H9 (cell line): ENCODE results near the gene LHFPL5. TPM values are rescaled to one million over a fixed set of nuclear protein-coding genes. Genes with fewer than 3 reads are reported as not detected.

Experiments used
- DNase-seq: peaks from one replicate; pipeline ENCODE4 v3.0.0-alpha.2; 2017
- H2AFZ ChIP-seq: one replicate; pipeline ENCODE4 v1.6.1; 2013; ENCODE audit warnings: mild to moderate bottlenecking, low read length, control low read depth, moderate library complexity
- H2AK5ac ChIP-seq: 2 replicates; pipeline ENCODE4 v1.6.1; 2013; ENCODE audit warnings: low read length, control low read depth, mixed read lengths; ENCODE audit not compliant: insufficient read length
- H2BK120ac ChIP-seq: one replicate; pipeline ENCODE4 v1.6.1; 2013; ENCODE audit warnings: low read depth, mild to moderate bottlenecking, low read length, control low read depth, inconsistent platforms; ENCODE audit not compliant: poor library complexity, severe bottlenecking
- H2BK12ac ChIP-seq: 2 replicates; pipeline ENCODE4 v1.6.1; 2013; ENCODE audit warnings: low read length, control low read depth, mixed read lengths, low read depth; ENCODE audit not compliant: insufficient read length
- H2BK15ac ChIP-seq: 2 replicates; pipeline ENCODE4 v1.6.1; 2013; ENCODE audit warnings: low read depth, low read length, control low read depth
- H2BK20ac ChIP-seq: one replicate; pipeline ENCODE4 v1.6.1; 2013; ENCODE audit warnings: low read depth, mild to moderate bottlenecking, low read length, control low read depth, inconsistent platforms; ENCODE audit not compliant: poor library complexity, severe bottlenecking
- H2BK5ac ChIP-seq: 2 replicates; pipeline ENCODE4 v1.6.1; 2013; ENCODE audit warnings: low read length, control low read depth, mixed read lengths; ENCODE audit not compliant: insufficient read length
- H3K14ac ChIP-seq: 2 replicates; pipeline ENCODE4 v1.6.1; 2013; ENCODE audit warnings: low read length, control low read depth; ENCODE audit not compliant: insufficient read depth
- H3K18ac ChIP-seq: 2 replicates; pipeline ENCODE4 v1.6.1; 2013; ENCODE audit warnings: low read depth, mild to moderate bottlenecking, mixed read lengths, low read length, control low read depth; ENCODE audit not compliant: insufficient read length
- H3K23ac ChIP-seq: 2 replicates; pipeline ENCODE4 v1.6.1; 2013; ENCODE audit warnings: low read length, control low read depth, mixed read lengths, low read depth; ENCODE audit not compliant: insufficient read length
- H3K23me2 ChIP-seq: 2 replicates; pipeline ENCODE4 v1.6.1; 2013; ENCODE audit warnings: low read depth, mild to moderate bottlenecking, mixed read lengths, low read length, control low read depth; ENCODE audit not compliant: insufficient read length, poor library complexity, severe bottlenecking
- H3K27ac ChIP-seq: 2 replicates; pipeline ENCODE4 v1.5.1; 2013; ENCODE audit warnings: low read length, control low read depth, mixed read lengths, low read depth; ENCODE audit not compliant: insufficient read length
- H3K27me3 ChIP-seq: 2 replicates; pipeline ENCODE4 v1.6.1; 2013; ENCODE audit warnings: low read length, control low read depth, inconsistent platforms; ENCODE audit not compliant: insufficient read depth
- H3K4ac ChIP-seq: 2 replicates; pipeline ENCODE4 v1.6.1; 2013; ENCODE audit warnings: low read depth, mild to moderate bottlenecking, control low read depth, inconsistent platforms, low read length, moderate library complexity
- H3K4me1 ChIP-seq: 2 replicates; pipeline ENCODE4 v1.6.1; 2013; ENCODE audit warnings: low read length, control low read depth, inconsistent platforms; ENCODE audit not compliant: insufficient read depth
- H3K4me2 ChIP-seq: 2 replicates; pipeline ENCODE4 v1.6.1; 2013; ENCODE audit warnings: low read length, control low read depth, mixed read lengths; ENCODE audit not compliant: insufficient read length, insufficient read depth
- H3K56ac ChIP-seq: 2 replicates; pipeline ENCODE4 v1.6.1; 2013; ENCODE audit warnings: low read depth, mild to moderate bottlenecking, mixed read lengths, low read length, control low read depth; ENCODE audit not compliant: insufficient read length
- H3K79me1 ChIP-seq: 2 replicates; pipeline ENCODE4 v1.6.1; 2013; ENCODE audit warnings: low read depth, mild to moderate bottlenecking, moderate library complexity, low read length, control low read depth, inconsistent platforms; ENCODE audit not compliant: insufficient read depth, poor library complexity, severe bottlenecking
- H3K79me2 ChIP-seq: 2 replicates; pipeline ENCODE4 v1.6.1; 2013; ENCODE audit warnings: low read length, control low read depth, inconsistent platforms; ENCODE audit not compliant: insufficient read depth
- H3K9ac ChIP-seq: 2 replicates; pipeline ENCODE4 v1.6.1; 2013; ENCODE audit warnings: low read length, control low read depth, mixed read lengths; ENCODE audit not compliant: insufficient read length; ENCODE audit errors: extremely low read depth
- H3K9me3 ChIP-seq: one replicate; pipeline ENCODE4 v1.6.1; 2013; ENCODE audit warnings: low read depth, low read length, inconsistent platforms; ENCODE audit not compliant: control insufficient read depth
- H3T11ph ChIP-seq: one replicate; pipeline ENCODE4 v1.6.1; 2013; ENCODE audit warnings: mild to moderate bottlenecking, low read length, control low read depth, inconsistent platforms
- H4K20me1 ChIP-seq: one replicate; pipeline ENCODE4 v1.6.1; 2013; ENCODE audit not compliant: control insufficient read depth, insufficient read length, insufficient read depth
- H4K5ac ChIP-seq: 2 replicates; pipeline ENCODE4 v1.6.1; 2013; ENCODE audit warnings: low read depth, mild to moderate bottlenecking, mixed read lengths, low read length, control low read depth; ENCODE audit not compliant: insufficient read length
- H4K8ac ChIP-seq: replicated peaks from 2 replicates; pipeline ENCODE4 v1.6.1; 2013; ENCODE audit warnings: low read length, control low read depth, mixed read lengths, low read depth; ENCODE audit not compliant: insufficient read length
- H4K91ac ChIP-seq: 2 replicates; pipeline ENCODE4 v1.6.1; 2013; ENCODE audit warnings: low read depth, mild to moderate bottlenecking, moderate library complexity, mixed read lengths, low read length, control low read depth; ENCODE audit not compliant: insufficient read length
- H3K27ac Mint-ChIP-seq, 3 experiments: 2 replicates in 2 of 3; 3 replicates in 1 of 3; pipeline ENCODE4 v1.8.0; 2020 to 2021; ENCODE audit warnings: mixed read lengths in 3 of 3, mild to moderate bottlenecking in 1 of 3, moderate library complexity in 1 of 3
- H3K27me3 Mint-ChIP-seq: 2 replicates; pipeline ENCODE4 v1.8.0; 2021; ENCODE audit warnings: low read depth, mild to moderate bottlenecking, moderate library complexity, mixed read lengths
- H3K36me3 Mint-ChIP-seq, 3 experiments: 2 replicates in 2 of 3; 3 replicates in 1 of 3; pipeline ENCODE4 v1.8.0; 2020 to 2021; ENCODE audit warnings: low read depth in 3 of 3, mixed read lengths in 3 of 3; ENCODE audit not compliant: insufficient read depth in 1 of 3
- H3K4me1 Mint-ChIP-seq, 2 experiments: 2 replicates each; pipeline ENCODE4 v1.8.0; 2020; ENCODE audit warnings: mixed read lengths in 2 of 2
- H3K4me3 Mint-ChIP-seq, 2 experiments: 2 replicates in 1 of 2; 3 replicates in 1 of 2; pipeline ENCODE4 v1.8.0; 2020 to 2021; ENCODE audit warnings: mild to moderate bottlenecking in 2 of 2, mixed read lengths in 2 of 2, moderate library complexity in 1 of 2
- H3K9me3 Mint-ChIP-seq, 2 experiments: 2 replicates in 1 of 2; 3 replicates in 1 of 2; pipeline ENCODE4 v1.8.0; 2020; ENCODE audit warnings: mild to moderate bottlenecking in 2 of 2, mixed read lengths in 2 of 2, moderate library complexity in 1 of 2
- CTCF ChIP-seq: fragments of 200-600 bp; sonication (generic); conservative IDR thresholded peaks from 3 replicates; pipeline ENCODE4 v1.8.0; 2021; ENCODE audit warnings: antibody characterized with exemption, mild to moderate bottlenecking
- WGBS: extraction: QIAGEN DNeasy Blood & Tissue Kit; methylation state at CpG from one replicate; pipeline ENCODE4 v1.1.7; 2013; ENCODE audit warnings: missing lambda C conversion rate, low lambda C conversion rate, mixed read lengths; ENCODE audit not compliant: insufficient read length; ENCODE audit errors: extremely low coverage; 5-methylcytosine and 5-hydroxymethylcytosine counted together
- total RNA-seq: library from RNA; stranded (reverse); gene quantifications from 2 replicates; pipeline ENCODE4 v1.2.1, GENCODE V29; 2021

LHFPL5 gene
- total RNA-seq, 1 experiment from 2014 or later: not detected

DNA sequence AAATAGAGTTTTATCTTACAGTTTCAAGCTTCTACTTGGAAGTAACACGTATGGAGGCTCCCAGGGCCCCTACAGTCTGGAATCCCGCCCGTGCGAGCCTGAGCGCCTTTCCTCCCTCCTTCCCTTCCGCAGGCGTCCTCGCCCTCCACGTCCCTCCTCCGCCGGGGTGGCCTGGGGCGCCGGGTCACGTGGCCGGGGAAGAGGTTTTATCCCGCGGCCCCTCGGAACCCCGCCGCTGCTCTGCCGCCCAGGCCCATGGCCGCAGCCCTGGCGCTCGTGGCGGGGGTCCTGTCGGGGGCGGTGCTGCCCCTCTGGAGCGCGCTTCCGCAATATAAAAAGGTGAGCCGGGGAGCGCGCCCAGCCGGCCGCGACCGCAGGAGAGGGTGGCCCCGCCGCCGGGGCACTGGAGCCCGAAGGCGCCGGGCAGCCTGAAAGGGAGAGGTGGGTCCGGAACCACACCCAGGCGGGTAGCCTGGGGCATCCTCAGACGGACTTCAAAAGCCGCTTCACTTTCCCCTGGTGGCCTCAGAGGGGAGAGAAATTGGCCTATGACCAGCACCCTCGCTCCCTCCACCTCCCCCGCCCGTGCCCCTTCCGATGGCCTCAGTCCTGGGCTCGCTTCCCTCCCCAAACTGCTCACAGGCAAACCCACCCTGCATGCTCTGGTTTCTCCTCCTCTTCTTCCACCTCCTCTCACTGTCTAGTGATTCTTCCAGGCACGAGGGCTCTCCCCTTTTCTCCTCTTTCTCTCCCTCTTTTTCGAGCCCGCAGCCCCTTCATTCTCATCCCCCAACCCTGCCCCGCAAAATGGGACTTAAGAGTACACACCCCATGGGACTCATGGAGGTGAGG, 28.6 kb upstream of the LHFPL5 start, which contains the start of gene CLPSL2:
CLPSL2 (plus strand) TSS at position 235 of the 852 bp plus-strand sequence; CDS start at position 256, 21 bp downstream.
- Histone ChIP-seq H3K18ac (no peak within 1 kb of the TSS), H2AFZ (no peak within 1 kb of the TSS), H2BK5ac (no peak within 1 kb of the TSS), H2AK5ac (no peak within 1 kb of the TSS), H4K8ac (no peak within 1 kb of the TSS), H3K9me3 (no peaks in the 10 kb centered on the region), H3K27ac (no peak within 1 kb of the TSS), H4K91ac (no peak within 1 kb of the TSS), H3K4me2 (peak within 1 kb of the TSS; percentile 61), H3K4ac (no peak within 1 kb of the TSS), H3K56ac (no peak within 1 kb of the TSS), H4K20me1 (no peaks in the 10 kb centered on the region), H3K79me1 (no peaks in the 10 kb centered on the region), H3K23ac (no peak within 1 kb of the TSS), H3K4me1 (no peaks in the 10 kb centered on the region), H2BK15ac (no peak within 1 kb of the TSS), H2BK12ac (no peak within 1 kb of the TSS), H3K23me2 (peaks cover 3% of the 10 kb centered on the region), H2BK120ac (no peak within 1 kb of the TSS), H3K14ac (peak within 1 kb of the TSS; percentile 62; the same call in 1 of the 2 replicates), H4K5ac (no peak within 1 kb of the TSS), H2BK20ac (no peak within 1 kb of the TSS), H3K79me2 (no peaks in the 10 kb centered on the region), H3K9ac (no peak within 1 kb of the TSS), H3K27me3 (no peaks in the 10 kb centered on the region), H3T11ph (no peak within 1 kb of the TSS)
- no CpG with 5 or more reads among the region's 56 CpGs for WGBS
- Mint-ChIP-seq H3K27ac (no peak within 1 kb of the TSS), H3K27me3 (peaks cover 23% of the 10 kb centered on the region), H3K36me3 (no peaks in the 10 kb centered on the region; a peak in 1 of 7 replicates), H3K9me3 (no peaks in the 10 kb centered on the region), H3K4me1 (peaks cover 16 to 19% of the 10 kb centered on the region in 2 experiments), H3K4me3 (peak within 1 kb of the TSS; percentile 74 to 83)
- peak; percentile 67 for DNase-seq
- TF ChIP-seq CTCF: peak; percentile 37; the same call in 2 of the 3 replicates
